ENCODE results near the gene ACSL1.

DNA sequence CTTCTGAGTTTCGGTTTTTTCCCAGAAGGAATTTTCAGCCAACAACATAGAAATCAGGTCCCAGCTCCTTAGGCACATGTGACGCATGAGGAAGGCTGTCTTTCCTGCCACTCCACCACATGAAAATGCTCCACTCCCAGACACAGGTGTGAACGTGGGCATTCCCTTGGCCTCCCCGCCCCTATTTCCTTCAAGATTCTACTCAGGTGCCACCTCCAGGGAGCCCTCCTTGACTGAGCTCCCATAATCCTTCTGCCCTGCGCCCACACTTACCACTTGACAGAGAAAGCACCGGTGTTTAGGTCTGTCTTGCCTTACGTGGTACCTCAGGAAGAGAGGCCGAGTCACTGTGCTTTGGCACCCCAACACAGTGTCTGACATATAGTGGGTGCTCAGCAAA, 47.4 kb downstream of the ACSL1 start:
- TF ChIP-seq, protein P1, sequence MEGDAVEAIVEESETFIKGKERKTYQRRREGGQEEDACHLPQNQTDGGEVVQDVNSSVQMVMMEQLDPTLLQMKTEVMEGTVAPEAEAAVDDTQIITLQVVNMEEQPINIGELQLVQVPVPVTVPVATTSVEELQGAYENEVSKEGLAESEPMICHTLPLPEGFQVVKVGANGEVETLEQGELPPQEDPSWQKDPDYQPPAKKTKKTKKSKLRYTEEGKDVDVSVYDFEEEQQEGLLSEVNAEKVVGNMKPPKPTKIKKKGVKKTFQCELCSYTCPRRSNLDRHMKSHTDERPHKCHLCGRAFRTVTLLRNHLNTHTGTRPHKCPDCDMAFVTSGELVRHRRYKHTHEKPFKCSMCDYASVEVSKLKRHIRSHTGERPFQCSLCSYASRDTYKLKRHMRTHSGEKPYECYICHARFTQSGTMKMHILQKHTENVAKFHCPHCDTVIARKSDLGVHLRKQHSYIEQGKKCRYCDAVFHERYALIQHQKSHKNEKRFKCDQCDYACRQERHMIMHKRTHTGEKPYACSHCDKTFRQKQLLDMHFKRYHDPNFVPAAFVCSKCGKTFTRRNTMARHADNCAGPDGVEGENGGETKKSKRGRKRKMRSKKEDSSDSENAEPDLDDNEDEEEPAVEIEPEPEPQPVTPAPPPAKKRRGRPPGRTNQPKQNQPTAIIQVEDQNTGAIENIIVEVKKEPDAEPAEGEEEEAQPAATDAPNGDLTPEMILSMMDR (IDR thresholded peaks at IDR 0.05), result no peak
- TF ChIP-seq POLR2A (IDR thresholded peaks at IDR 0.05), result no peak
